GM10847 (cell line): ENCODE measurements around the gene IMMP2L.

Experiments used
- POLR2A ChIP-seq: IDR thresholded peaks from 2 replicates; pipeline ENCODE4 v1.6.1; 2011; ENCODE audit not compliant: insufficient read length; ENCODE audit errors: extremely low read depth

The IMMP2L gene

DNA sequence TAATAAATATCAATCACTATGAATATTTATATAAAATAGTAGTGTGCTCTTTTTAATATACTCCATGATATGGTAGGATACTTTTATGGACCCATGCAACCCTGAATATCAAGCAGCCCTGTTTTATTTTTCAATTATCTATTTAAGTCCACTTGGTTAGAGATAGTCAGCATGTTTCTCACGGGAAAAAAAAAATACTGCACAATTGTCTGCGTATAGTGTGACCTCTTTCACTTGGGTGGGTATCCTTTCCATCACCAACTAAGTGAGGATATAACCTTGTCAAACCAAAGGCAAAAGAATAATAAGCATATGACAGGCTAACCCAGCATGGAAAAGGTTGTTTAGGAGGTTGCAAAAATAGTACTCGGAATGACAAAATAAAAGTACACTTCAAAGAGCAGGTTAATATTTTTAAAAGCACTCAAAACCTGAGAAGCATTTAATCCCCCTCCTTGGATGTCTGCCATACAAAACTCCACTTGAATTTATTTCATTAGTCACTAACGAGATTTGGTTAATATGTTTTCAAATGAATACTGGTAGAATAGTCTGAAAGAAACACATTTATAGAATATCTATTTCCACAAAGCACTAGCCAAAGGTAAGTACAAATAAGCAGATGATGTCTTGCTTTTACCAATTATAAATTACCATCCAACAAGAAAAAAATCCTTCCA lies 76.5 kb downstream of the IMMP2L start:
- TF ChIP-seq POLR2A = no peak

GRCh38 chr7:111483078-111483477 lies 79.2 kb downstream of the IMMP2L start:
- TF ChIP-seq POLR2A = no peak

GRCh38 chr7:111477462-111478225 lies 84.6 kb downstream of the IMMP2L start:
- TF ChIP-seq POLR2A = no peak

DNA sequence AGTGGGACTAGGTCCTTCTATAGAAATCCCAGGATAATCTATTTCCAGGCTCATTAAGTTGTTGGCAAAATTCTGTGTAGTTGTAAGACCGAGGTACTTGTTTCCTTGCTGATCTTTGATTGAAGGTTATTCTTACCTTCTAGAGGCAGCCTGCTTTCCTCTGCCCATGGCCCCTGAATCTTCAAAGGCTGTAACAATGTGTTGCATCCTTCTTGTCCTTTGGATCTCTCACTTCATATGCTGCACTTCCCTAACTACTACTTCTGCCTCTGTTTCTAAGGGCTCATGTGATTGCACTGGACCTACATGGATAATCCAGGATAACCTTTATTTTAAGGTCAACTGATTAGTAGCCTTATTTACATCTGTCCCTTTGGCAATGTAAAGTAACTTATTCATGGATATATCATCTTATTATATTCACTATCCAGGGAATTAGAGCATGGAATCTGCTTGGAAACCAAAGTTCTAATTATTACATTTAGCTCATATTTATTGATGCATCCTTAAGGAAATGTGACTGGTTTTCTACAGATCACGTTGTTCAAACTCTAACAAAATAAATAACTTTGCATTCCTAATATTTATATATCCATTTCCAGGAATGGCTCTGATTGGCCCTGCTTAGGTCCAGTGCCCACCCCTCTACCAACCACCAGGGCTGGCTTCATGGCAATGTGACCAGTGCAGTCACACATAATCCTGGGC lies 85.6 kb downstream of the IMMP2L start:
- no peak for TF ChIP-seq POLR2A

DNA sequence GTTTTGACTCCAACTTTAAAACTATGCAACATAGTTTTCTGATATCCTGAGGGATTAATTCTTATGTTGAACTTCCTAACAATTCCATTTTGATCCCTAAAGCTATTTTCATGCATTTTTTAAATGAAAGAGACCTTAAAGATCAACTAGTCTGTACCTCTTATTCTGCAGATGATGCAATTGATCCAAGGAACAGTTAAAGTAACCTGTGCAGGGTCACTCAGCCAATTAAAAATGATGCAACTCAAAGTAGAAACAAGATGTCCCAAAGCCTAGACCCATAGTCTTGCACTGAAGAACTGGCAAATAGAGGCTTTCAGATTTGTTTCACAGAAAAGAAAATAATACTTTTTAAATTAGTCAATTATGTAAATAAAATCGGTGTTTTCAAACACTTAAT lies 86.3 kb downstream of the IMMP2L start:
- no peak for TF ChIP-seq POLR2A

DNA sequence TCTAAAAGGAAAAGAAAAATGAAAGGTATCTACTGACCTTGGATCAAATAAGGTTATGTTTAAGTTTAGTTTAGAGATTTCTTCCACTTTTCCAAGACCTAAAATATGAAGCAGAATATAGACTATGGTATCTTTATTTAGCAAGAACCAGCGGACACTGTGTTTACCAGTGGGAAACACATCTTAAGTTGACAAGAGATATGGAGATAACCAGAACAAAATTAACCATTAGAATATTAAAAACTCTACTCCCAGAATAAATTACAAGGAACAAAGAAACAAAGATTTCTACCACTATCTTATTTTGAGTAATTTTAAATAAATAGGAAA lies 86.9 kb downstream of the IMMP2L start:
- no peak for TF ChIP-seq POLR2A

GRCh38 chr7:111474723-111475418 lies 87.4 kb downstream of the IMMP2L start:
- no peak for TF ChIP-seq POLR2A

DNA sequence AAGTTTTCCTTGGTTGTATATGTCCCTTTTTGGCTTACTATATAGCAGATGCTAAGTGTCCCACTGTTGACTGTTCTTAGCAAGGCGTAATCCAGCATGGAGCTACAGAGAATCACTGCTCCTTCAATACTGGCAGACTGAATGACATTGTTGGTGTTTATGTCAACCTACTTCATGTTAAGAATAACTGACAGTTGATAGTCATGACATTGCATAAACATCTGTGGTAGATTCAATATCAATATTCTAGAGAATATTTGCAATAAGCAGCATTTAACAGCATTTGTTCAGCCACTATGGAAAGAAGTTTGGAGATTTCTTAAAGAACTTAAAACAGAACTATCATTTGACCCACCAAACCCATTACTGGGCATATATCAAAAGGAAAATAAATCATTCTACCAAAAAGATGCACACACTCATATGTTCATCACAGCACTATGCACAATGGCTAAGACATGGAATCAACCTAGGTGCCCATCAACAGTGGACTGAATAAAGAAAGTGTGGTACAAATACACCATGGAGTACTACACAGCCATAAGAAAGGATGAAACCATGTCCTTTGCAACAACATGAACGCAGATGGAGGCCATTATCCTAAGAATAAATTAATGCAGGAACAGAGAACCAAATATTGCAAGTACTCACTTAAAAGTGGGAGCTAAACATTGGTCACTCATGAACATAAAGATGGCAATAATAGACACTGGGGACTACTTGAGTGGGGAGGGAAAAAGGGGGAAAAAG lies 88.7 kb downstream of the IMMP2L start:
- TF ChIP-seq POLR2A = no peak

DNA sequence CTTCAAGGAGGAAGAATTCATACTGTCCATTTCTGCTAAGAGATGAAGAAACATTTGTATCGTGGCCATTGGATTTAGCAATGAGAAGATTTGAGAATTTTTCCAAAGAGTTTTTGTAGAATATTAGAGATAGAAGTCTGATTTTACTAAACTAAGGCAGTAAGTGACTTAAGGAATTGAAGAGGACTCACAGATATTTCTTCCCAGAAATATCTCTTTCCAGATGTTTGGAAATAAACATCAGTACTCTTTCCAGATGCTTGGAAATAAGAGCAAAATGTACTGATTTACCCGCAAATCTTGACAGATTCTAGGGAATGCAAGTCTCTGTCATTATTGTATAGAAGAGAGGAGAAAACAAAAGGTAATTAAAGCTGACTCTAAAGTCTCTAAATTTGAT lies 91.3 kb downstream of the IMMP2L start:
- no peak for TF ChIP-seq POLR2A

- TF ChIP-seq POLR2A = no peak
Observed at GRCh38 chr7:111460695-111461094, 101.6 kb downstream of the IMMP2L start.

DNA sequence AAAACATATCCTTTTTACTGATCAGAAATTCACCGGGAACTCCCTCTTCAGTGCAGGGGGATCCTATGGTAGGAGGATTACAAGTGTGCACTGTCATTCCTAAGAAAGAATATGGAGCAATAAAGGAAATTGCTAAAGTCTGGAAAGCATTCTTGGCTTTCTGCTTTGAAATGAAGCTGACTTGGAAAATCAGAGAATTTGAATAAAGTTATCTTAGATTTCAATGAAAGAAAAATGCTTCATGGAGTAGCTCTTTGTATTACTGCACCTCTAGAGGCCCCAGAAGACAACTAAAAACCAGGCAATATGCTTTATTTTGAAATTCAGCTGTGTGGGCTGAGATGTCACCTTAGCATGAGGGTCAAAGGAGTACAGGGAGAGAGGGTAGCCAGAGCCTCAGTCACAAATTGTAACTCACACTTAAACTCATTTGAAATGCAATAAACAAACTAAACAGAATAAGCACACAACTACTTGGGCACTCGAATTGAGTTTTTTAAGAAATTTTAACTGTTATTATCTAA lies 102.5 kb downstream of the IMMP2L start:
- TF ChIP-seq POLR2A = no peak

GRCh38 chr7:111459065-111459756 lies 103.1 kb downstream of the IMMP2L start:
- no peak for TF ChIP-seq POLR2A

- TF ChIP-seq POLR2A = no peak
Observed at GRCh38 chr7:111439977-111440376, 122.3 kb downstream of the IMMP2L start.

DNA sequence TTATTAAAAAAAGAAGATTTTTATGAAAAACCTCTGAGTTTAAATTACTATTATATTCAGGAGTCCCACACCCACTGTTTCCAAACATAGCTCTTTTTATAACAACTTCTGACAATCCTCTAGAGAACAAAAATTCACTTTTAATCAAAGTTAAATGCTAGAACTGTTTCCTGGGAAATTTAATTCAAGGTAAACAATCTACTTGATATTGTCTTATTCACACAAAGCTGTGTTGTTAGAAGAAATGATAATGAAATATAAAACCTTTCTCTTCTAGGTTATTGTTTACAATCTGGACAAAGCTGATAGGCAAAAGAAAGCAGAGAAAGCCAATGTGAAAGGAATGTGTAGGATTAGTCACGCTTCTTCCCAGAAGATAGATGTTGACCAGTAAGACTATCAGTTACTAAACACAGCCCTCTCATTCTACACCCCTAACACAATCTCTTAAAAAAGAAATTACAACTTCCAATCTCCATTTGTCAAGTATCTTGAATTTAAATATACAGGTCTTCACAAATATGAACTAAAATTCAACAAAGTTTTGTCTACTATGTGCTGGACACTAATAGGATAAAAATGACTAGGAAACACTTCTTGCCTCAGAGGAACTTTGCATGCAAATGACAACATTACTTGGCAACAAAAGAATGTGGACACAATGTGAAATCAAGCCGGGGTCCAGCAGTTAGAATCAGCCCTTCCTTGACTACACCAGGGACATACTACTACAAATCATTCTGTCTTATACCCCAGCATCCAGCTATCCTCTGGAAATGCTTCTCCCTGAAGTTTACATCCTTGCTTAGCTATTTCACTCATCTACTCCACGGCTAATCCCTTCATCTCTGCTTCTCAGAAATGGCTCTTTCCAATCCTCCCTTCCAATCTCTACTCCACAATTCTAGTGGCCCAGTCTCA lies 123.7 kb downstream of the IMMP2L start:
- TF ChIP-seq POLR2A = no peak

DNA sequence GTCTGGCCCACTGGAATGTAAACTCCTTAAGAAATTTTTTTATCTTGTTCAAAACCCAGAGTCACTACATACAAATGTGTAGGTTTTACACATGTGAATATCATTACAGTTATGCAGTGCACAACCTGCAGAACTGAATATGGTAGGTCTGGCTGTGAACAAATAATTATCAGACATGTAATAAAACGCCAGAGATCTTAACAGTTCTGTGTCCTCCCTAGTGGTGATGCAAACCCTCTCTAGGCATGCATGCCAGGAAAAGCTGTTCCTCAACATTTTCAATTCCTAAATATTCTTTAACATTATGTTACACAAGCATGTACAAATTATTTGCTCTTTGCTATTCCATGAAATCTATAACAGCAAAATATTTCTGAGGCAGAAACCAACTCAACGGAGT lies 124.6 kb downstream of the IMMP2L start:
- TF ChIP-seq POLR2A = no peak
